Stimulated activated naive CD4-positive, alpha-beta T cell (primary cell): Measurements from ENCODE around the gene CLEC16A.
A peak's percentile ranks its signal among the peaks of the same experiment; 100 is the strongest.
"Not testable (repeated sequence)": the region's sequence is repeated elsewhere in the genome, so short reads cannot be mapped to it uniquely, and the experiment has no call there.

Experiments
- DNase-seq, 6 experiments: peaks; one replicate each; lab custom pipeline; 2025; lab: John Stamatoyannopoulos, UW

Gene CLEC16A

GRCh38 chr16:11099672-11100205 lies 155.4 kb downstream of the CLEC16A start:
- no peak for DNase-seq

GRCh38 chr16:11100239-11100750 lies 155.9 kb downstream of the CLEC16A start:
- no peak for DNase-seq

GRCh38 chr16:11101283-11101682 lies 156.9 kb downstream of the CLEC16A start:
- no peak for DNase-seq

DNA sequence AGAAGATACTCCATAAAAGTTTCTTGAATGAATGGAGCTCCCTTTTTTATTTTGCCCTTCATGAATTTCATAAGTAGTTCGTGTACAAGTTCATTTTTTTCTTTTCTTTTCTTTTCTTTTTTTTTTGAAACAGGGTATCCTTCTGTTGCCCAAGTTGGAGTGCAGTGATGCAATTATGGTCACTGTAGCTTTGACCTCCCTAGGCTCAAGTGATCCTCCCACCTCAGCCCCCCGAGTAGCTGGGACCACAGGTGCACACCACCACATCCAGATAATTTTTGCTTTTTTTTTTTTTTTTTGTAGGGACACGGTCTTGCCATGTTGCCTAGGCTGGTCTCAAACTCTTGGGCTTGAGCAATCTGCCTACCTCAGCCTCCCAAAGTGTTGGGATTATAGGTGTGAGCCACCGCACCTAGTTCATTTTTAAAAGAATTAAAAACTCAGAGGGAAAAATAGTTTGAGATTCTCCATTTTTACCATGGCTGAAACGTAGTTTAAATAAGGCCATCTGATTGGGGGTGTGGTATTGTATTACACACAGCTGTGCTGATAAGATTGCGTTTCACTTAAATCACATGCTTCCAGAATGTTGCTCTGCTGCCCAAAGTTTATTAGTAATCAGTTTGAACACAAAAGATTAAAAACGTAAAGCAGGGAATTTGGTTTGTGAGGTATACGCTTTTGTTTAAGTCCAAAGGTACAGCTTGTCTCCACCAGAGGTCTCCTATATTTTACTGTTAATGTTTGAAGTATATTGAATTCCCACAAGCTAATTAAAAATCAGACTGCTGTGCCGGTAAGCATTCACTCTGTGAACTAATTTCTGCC lies 157.5 kb downstream of the CLEC16A start:
- DNase-seq, result no peak

DNA sequence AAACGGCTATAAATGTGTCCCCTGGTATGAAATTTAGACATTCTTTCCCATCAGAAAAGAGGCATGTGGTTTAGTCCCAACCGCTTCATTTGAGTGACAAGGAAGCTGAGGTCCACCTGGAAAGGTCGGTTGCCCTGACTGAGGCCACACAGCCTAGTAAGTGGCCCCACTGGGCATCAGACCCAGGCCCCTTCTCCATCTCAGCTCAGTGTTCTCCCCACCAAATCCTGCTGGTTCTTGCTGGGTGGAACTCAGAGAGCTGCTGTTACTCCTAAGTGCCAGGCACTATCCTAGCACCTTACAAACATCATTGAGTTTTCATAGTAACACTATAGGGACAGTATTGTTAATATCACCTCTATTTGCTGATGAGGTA lies 158.1 kb downstream of the CLEC16A start:
- no peak for DNase-seq

- not testable (repeated sequence) for DNase-seq
These were observed 158.9 kb downstream of the CLEC16A start for GRCh38 chr16:11103301-11103700.

DNA sequence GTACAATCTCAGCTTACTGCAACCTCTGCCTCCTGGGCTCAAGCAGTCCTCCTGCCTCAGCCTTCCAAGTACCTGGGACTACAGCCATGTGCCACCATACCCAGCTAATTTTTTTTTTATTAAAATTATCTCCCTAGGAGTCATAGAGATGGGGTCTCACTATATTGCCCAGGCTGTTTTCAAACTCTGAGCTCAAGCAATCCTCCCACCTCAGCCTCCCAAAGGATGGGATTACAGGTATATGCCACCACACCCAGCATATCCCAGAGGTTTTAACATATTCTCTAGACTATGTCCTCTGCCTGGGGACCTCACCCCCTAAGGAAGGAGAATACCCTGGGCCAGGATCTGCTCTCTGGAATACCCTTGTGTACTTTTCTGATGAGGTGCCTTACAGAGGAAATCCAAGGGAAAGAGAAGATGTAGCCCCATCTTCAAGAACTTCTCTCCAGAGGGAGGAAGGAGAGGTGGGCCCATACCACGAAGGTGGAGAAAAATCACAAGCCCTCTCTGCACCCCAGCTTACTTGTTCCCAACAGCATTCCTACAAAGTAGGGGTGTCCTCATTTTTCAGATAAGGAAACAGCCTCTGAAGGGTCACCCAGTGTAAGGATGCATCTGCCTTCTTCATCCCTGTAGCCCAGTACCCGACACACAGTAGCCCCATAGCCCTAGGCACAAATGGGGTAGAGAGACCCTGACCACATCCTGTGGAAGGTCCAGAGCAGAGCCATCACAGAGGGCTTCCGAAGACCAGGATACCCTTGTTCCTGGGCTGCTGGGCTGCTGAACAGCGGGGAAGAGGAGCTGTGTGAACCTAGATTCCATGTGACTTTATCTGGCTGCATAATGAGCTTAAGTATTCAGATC lies 160.0 kb downstream of the CLEC16A start:
- no peak for DNase-seq

DNA sequence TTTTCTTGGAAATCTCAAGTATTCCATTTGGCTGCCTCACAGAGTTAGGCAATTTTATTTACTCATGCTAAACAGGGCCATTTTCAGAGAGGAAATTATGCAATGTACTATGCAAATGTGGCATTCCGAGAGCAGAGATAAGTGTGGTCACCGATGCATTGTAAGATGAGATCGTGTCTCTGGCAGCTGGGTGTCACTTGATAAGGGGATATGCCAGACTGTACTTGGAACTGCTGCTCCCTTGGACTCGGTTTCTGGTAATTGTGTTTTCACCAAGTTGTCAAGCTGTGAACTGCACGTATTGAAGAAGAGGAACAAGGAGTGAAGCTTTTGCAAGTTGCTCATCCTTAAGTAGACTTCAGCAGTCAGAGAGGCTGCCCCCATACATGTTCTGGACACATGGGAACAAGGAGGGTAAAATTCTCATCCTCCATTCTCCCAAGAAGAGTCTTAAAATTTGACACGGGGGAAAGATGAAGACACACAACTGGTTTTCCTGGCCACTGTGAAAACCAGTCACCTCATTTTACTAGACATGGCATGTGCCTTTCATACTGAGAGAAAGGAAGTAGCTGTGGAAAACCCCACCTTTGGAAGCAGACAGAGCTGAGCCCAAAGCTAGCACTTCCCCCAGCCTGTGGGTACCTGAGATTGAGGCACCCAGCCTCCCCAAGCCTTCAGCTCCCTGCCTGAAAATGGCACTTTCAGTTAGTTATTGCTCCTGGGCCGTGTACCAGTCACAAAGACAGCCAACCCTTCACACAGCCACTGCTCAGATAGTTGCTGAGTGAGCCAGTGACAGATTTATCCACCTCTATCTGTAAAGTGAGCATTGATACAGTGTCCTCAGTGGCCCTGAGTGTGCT lies 160.9 kb downstream of the CLEC16A start:
- DNase-seq, result no peak

DNA sequence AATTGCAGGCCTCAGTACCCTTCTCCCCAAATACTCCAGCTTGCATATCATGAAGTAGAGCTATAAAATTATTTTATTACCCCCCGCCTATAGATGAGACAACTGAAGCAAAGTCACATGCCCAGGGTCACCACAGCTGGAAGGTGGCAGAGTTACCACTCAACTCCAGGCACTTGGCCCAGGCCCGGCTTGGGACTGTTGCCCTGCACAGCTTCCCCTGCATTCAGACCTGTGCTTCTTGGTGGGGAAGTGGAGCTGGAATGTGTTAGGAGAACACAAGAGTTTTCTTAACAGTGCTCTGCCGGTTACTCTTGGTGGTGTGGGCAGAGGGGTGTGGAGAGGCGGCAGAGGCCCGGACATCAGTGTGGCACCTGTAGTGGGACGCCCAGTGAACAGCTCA lies 162.4 kb downstream of the CLEC16A start:
- no peak for DNase-seq

DNA sequence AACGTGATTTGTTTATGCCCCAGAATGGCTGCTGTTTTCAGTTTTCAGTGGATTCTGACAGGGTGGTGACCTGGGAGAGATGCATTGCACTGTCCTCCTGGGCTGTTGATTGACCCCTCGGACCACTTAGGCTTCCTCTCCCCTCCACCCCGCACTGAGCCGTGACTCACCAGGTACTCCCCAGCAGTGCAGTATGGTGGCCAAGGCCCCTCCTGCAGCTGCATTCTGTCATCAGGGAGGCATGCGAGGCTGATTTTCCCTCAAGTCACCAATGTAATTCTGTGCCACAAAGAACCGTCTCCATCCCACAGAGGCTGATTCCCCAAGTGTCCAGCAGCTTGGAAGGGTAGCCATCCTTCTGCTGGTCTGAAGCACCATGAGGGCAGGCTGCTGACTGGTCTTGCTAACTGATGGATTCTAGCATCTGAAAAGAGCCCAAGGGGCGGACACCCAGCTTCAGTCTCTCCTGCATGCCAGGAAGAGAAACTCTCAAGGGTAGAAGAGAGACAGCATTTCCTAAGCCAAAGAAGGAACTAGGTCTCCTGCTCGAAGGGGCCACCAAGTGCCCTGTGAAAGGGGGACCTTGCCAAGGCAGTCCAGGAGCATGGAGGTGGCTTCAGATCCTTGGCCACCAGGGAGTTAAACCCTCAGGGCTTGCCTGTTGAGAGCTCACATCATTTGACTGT lies 163.6 kb downstream of the CLEC16A start:
- DNase-seq, result no peak

- no peak for DNase-seq
These were observed 164.1 kb downstream of the CLEC16A start for GRCh38 chr16:11108466-11108805.

- DNase-seq, result no peak
These were observed 165.2 kb downstream of the CLEC16A start for GRCh38 chr16:11109566-11109965.

GRCh38 chr16:11111150-11111549 lies 166.8 kb downstream of the CLEC16A start:
- DNase-seq, result no peak

- DNase-seq, result no peak
These were observed 167.7 kb downstream of the CLEC16A start for GRCh38 chr16:11111856-11112634.

- no peak for DNase-seq
These were observed 168.5 kb downstream of the CLEC16A start for GRCh38 chr16:11112723-11113348.

DNA sequence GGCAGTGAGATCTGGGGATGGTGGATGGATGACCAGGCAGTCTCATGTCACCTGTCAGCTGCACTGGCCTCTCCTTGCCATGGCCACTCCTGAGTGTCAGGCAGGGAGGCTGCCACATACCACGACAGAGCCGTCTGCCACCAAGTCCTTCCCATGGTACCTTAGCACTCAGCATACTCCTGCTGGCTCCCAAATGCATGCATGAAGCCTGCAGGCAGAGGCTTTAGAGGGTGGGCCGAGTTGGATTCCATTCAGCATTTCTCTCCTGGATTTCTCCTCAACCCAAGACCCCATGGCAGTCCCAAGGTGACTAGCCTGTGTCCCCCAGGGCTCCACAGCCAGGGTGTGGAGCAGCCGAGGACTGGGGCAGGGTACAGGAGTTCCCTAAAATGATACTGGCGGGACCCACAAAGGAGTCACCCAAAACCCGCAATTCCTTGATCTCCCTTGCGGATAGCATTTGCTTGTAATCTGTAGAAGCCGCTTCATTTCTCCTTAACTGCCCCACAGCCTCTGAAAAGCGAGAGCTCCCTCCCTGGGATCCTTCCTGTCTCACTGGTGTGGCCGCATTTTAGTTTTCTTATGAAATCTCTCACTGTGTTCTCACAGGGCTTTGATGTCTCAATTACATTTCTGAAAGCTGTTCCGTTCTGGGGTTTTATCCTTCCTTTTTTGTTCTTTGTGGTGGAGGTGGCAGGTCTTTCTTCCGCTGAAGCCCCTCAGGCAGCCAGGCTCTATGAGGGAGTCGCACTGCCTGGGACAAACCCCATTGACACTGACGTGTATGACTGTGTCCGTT lies 170.2 kb downstream of the CLEC16A start:
- peak in 3 of 6 experiments; percentile 15 to 31 (median 24) for DNase-seq

DNA sequence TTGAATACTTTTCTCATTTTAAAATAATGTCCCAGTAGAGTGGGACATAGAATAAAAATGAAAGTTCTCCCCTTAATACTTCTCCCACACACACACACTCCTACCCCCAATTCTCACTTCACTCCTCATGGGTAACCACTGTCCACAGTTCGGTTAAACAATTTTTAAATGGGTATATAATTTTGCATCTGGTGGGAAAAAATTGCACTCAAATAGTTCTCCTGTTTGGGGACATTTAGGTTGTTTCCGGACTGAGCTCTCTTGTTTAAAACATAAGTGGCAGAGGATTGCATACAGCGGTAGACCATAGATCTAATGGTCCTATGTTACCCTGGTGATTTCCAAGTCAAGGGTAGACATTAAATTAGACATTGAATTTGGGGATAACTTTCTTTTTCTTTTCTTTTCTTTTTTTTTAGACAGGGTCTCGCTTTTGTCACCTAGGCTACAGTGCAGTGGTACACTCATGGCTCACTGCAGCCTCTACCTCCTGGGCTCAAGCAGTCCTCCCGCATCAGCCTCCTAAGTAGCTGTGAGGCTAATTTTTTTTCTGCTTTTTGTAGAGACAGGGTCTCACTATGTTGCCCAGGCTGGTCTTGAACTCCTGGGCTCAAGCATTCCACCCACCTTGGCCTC lies 173.3 kb downstream of the CLEC16A start:
- no peak for DNase-seq

GRCh38 chr16:11118479-11118878 lies 174.1 kb downstream of the CLEC16A start:
- DNase-seq, result no peak
